ENCODE data around the gene NEDD4L.
A peak's percentile ranks its signal among the peaks of the same experiment; 100 is the strongest.

The NEDD4L gene

DNA sequence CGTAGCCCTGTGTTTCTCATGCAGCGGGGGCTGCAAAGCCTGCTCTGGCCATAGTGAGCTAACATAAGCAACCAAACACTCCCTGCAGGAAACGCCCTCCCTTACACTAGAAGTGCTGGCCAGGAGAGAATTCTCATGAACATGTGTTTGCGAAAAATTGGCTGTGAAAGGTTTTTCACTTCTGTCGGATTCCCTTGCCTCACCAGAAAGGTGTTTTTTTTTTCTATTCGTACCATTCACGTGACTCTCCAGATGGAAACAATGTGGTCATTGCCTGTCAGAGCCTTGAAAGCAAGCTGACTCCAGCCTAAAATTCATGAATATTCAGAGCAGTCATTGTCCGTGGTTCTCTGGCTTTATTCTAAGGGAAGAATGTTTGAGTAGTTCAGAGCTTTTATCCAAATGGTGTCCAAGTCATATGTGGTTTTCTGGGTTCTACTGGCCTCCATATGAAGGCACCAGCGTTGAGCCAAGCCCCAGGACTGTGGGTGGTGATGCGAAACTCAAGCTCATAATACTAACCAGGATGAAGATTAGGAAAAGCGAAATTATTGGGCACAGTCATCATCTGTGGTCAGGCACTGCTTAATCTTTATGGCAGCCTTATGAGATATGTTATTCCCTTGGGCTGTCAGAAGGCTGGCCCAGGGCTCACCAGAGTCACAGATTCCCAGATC is 348.4 kb downstream of the NEDD4L start:
- no peak for DNase-seq (ENCODE audit: low spot score)
- no peak overlapping the region for H3K18ac ChIP-seq (ENCODE audit: low read length)
- H2BK15ac ChIP-seq (ENCODE audit: low read length) = no peak overlapping the region
- H4K8ac ChIP-seq (ENCODE audit: low read depth, low read length) = no peak overlapping the region
- peaks cover 7 to 18% of the 10 kb centered on the region in 2 donors for H3K4me1 ChIP-seq (ENCODE audit: control insufficient read depth in 2 of 2, insufficient read depth in 1 of 2, low read depth in 1 of 2, low read length in 2 of 2)
- H2AFZ ChIP-seq (ENCODE audit: low read length) = peak overlapping the region; percentile 69
- no peak overlapping the region for H2AK5ac ChIP-seq (ENCODE audit: low read depth, low read length)
- H3K36me3 ChIP-seq (replicated peaks in 1 of 2; ENCODE audit: control insufficient read depth in 2 of 2, insufficient read depth in 2 of 2, low read length in 2 of 2) = peaks cover 12 to 15% of the 10 kb centered on the region in 2 donors
- H3K9me3 ChIP-seq (replicated peaks in 1 of 2; ENCODE audit: control insufficient read depth in 2 of 2, insufficient read depth in 1 of 2, low read depth in 1 of 2, low read length in 2 of 2) = no peaks in the 10 kb centered on the region
- H3K27me3 ChIP-seq (ENCODE audit: control insufficient read depth in 3 of 3, insufficient read depth in 3 of 3, low read depth in 1 of 3, low read length in 3 of 3) = no peaks in the 10 kb centered on the region
- no peak overlapping the region for H3K27ac ChIP-seq (replicated peaks; ENCODE audit: low read length)
- no peak overlapping the region for H3K4me3 ChIP-seq (ENCODE audit: low read length in 2 of 2)
- no peak overlapping the region for H4K91ac ChIP-seq (ENCODE audit: low read depth, low read length, poor library complexity)
- H2BK120ac ChIP-seq (ENCODE audit: low read depth, low read length) = no peak overlapping the region
- no peaks in the 10 kb centered on the region for H3K79me1 ChIP-seq (ENCODE audit: low read depth, low read length)
- no peak overlapping the region for H2BK12ac ChIP-seq (ENCODE audit: low read length)
- no CpG with 5 or more reads among the region's 11 CpGs for WGBS, 2 donors (ENCODE audit: extremely low coverage in 2 of 2, insufficient read length in 2 of 2, insufficient replicate concordance in 1 of 2)
- H3K23ac ChIP-seq (ENCODE audit: low read depth, low read length, poor library complexity) = no peak overlapping the region
- no peak overlapping the region for H3K4me2 ChIP-seq (ENCODE audit: insufficient read depth, low read length, poor library complexity, severe bottlenecking)
- H2BK5ac ChIP-seq (ENCODE audit: low read length) = no peak overlapping the region
- H3K4ac ChIP-seq (ENCODE audit: low read length) = no peak overlapping the region
- H3K9ac ChIP-seq (ENCODE audit: low read depth, low read length, poor library complexity) = no peak overlapping the region
- H3K14ac ChIP-seq (ENCODE audit: low read length) = no peak overlapping the region

DNA sequence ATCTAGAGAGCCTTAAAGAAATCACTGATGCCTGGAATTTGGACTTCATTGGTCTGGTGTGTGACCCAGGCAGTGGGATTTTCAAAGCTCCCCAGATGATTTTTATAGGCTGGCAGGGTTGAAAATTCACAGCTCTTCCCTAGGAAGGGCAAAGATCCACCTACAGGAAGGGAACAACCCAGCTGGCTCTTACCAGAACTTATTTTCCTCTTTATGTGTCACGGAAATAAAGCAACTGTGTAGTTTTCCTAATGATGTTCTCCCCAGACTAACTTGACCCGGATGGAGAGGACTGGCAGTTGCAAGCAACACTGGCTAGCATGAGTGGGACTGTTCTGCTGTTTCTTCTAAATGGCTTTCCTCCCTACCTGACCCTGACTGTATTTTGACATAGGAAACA is 349.3 kb downstream of the NEDD4L start:
- H2BK15ac ChIP-seq (ENCODE audit: low read length) = no peak overlapping the region
- H3K36me3 ChIP-seq (replicated peaks in 1 of 2; ENCODE audit: control insufficient read depth in 2 of 2, insufficient read depth in 2 of 2, low read length in 2 of 2) = peaks cover 9 to 10% of the 10 kb centered on the region in 2 donors
- WGBS, 2 donors (ENCODE audit: extremely low coverage in 2 of 2, insufficient read length in 2 of 2, insufficient replicate concordance in 1 of 2) = no CpG with 5 or more reads among the region's 2 CpGs
- no peak overlapping the region for H3K4me3 ChIP-seq (ENCODE audit: low read length in 2 of 2)
- no peak overlapping the region for H3K4ac ChIP-seq (ENCODE audit: low read length)
- no peak for DNase-seq (ENCODE audit: low spot score)
- no peaks in the 10 kb centered on the region for H3K9me3 ChIP-seq (replicated peaks in 1 of 2; ENCODE audit: control insufficient read depth in 2 of 2, insufficient read depth in 1 of 2, low read depth in 1 of 2, low read length in 2 of 2)
- H4K91ac ChIP-seq (ENCODE audit: low read depth, low read length, poor library complexity) = no peak overlapping the region
- H4K8ac ChIP-seq (ENCODE audit: low read depth, low read length) = no peak overlapping the region
- H3K14ac ChIP-seq (ENCODE audit: low read length) = no peak overlapping the region
- H3K4me2 ChIP-seq (ENCODE audit: insufficient read depth, low read length, poor library complexity, severe bottlenecking) = no peak overlapping the region
- H2BK12ac ChIP-seq (ENCODE audit: low read length) = no peak overlapping the region
- H3K79me1 ChIP-seq (ENCODE audit: low read depth, low read length) = no peaks in the 10 kb centered on the region
- H2BK5ac ChIP-seq (ENCODE audit: low read length) = no peak overlapping the region
- peaks cover 7 to 18% of the 10 kb centered on the region in 2 donors for H3K4me1 ChIP-seq (ENCODE audit: control insufficient read depth in 2 of 2, insufficient read depth in 1 of 2, low read depth in 1 of 2, low read length in 2 of 2)
- no peaks in the 10 kb centered on the region for H3K27me3 ChIP-seq (ENCODE audit: control insufficient read depth in 3 of 3, insufficient read depth in 3 of 3, low read depth in 1 of 3, low read length in 3 of 3)
- H3K9ac ChIP-seq (ENCODE audit: low read depth, low read length, poor library complexity) = no peak overlapping the region
- H3K18ac ChIP-seq (ENCODE audit: low read length) = no peak overlapping the region
- no peak overlapping the region for H2AFZ ChIP-seq (ENCODE audit: low read length)
- no peak overlapping the region for H2AK5ac ChIP-seq (ENCODE audit: low read depth, low read length)
- H3K23ac ChIP-seq (ENCODE audit: low read depth, low read length, poor library complexity) = no peak overlapping the region
- H2BK120ac ChIP-seq (ENCODE audit: low read depth, low read length) = no peak overlapping the region
- no peak overlapping the region for H3K27ac ChIP-seq (replicated peaks; ENCODE audit: low read length)

DNA sequence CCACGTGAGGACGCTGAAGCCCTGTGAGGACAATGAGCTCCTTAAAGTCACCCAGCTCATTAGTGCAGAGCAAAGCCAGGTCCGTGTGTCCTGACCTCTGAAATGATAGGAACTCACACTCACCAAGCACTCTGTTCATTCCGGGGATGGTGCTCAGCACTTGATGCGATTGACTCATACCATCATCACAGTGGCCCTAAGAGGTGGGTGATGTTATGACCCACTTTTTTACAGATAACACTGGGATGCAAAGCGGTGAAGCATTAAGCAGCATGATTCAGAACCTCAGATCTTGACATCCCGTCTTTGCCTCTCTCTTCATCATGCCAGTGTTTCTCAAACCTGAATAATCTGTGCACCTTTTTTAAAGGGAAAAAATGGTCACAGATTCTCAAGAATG is 350.0 kb downstream of the NEDD4L start:
- Histone ChIP-seq H3K79me1 (ENCODE audit: low read depth, low read length) (no peaks in the 10 kb centered on the region), H2BK120ac (ENCODE audit: low read depth, low read length) (no peak overlapping the region), H3K23ac (ENCODE audit: low read depth, low read length, poor library complexity) (no peak overlapping the region), H3K14ac (ENCODE audit: low read length) (no peak overlapping the region), H3K27me3 (ENCODE audit: control insufficient read depth in 3 of 3, insufficient read depth in 3 of 3, low read depth in 1 of 3, low read length in 3 of 3) (no peaks in the 10 kb centered on the region), H4K91ac (ENCODE audit: low read depth, low read length, poor library complexity) (no peak overlapping the region), H3K4me2 (ENCODE audit: insufficient read depth, low read length, poor library complexity, severe bottlenecking) (no peak overlapping the region), H2BK12ac (ENCODE audit: low read length) (no peak overlapping the region), H2BK15ac (ENCODE audit: low read length) (no peak overlapping the region), H3K18ac (ENCODE audit: low read length) (no peak overlapping the region), H3K4me3 (ENCODE audit: low read length in 2 of 2) (no peak overlapping the region), H3K9ac (ENCODE audit: low read depth, low read length, poor library complexity) (no peak overlapping the region), H3K27ac (replicated peaks; ENCODE audit: low read length) (no peak overlapping the region), H4K8ac (ENCODE audit: low read depth, low read length) (no peak overlapping the region), H3K9me3 (replicated peaks in 1 of 2; ENCODE audit: control insufficient read depth in 2 of 2, insufficient read depth in 1 of 2, low read depth in 1 of 2, low read length in 2 of 2) (no peaks in the 10 kb centered on the region), H2AFZ (ENCODE audit: low read length) (no peak overlapping the region), H3K36me3 (replicated peaks in 1 of 2; ENCODE audit: control insufficient read depth in 2 of 2, insufficient read depth in 2 of 2, low read length in 2 of 2) (peaks cover 8% of the 10 kb centered on the region in 2 donors), H3K4ac (ENCODE audit: low read length) (no peak overlapping the region), H2BK5ac (ENCODE audit: low read length) (no peak overlapping the region), H2AK5ac (ENCODE audit: low read depth, low read length) (no peak overlapping the region), H3K4me1 (ENCODE audit: control insufficient read depth in 2 of 2, insufficient read depth in 1 of 2, low read depth in 1 of 2, low read length in 2 of 2) (peaks cover 7 to 18% of the 10 kb centered on the region in 2 donors)
- DNase-seq (ENCODE audit: low spot score) = no peak
- WGBS, 2 donors (ENCODE audit: extremely low coverage in 2 of 2, insufficient read length in 2 of 2, insufficient replicate concordance in 1 of 2) = no CpG with 5 or more reads among the region's 7 CpGs

DNA sequence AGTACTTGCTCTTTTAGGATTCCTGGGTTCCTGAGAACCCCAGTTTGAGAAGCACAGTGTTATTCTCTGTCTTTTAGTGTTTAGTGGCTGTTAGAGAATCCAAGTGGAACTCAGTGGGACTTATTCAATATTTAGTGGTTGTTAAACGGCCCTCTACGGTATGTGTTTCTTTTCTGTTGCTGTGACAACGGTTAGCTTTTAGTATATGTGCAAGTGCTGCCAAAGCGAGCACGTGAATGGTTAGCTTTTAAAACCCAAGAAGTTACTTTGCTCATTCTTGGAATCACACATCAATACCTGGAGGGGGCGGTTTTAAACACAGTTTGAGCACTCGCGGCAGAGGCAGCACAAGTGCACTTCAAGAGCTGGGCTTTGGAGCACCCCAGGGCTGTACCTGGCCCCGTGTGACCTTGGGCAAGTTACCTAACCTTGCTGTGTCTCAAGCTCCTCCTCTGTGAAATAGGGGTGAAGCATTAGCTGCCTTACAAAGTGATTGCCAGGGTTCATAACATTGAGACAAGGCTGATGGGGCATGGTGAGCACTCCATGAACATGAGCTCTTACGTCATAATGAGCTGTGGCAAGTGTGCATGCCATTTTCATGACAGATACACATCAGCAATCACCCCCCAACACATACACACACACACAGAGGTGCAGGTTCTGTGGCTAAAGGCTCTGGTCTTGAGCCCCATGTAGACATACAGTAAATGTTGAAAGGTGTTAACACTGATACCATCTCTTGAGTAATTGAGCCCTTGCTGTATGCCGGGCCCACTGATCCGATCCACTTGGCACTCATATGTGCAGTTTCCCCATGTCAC is 350.8 kb downstream of the NEDD4L start:
- Histone ChIP-seq H3K4me2 (ENCODE audit: insufficient read depth, low read length, poor library complexity, severe bottlenecking) (no peak overlapping the region), H2BK15ac (ENCODE audit: low read length) (no peak overlapping the region), H3K79me1 (ENCODE audit: low read depth, low read length) (no peaks in the 10 kb centered on the region), H2BK120ac (ENCODE audit: low read depth, low read length) (no peak overlapping the region), H2AFZ (ENCODE audit: low read length) (no peak overlapping the region), H3K4me1 (ENCODE audit: control insufficient read depth in 2 of 2, insufficient read depth in 1 of 2, low read depth in 1 of 2, low read length in 2 of 2) (peaks cover 7 to 18% of the 10 kb centered on the region in 2 donors), H2BK12ac (ENCODE audit: low read length) (no peak overlapping the region), H3K23ac (ENCODE audit: low read depth, low read length, poor library complexity) (peak overlapping the region; percentile 43), H3K9me3 (replicated peaks in 1 of 2; ENCODE audit: control insufficient read depth in 2 of 2, insufficient read depth in 1 of 2, low read depth in 1 of 2, low read length in 2 of 2) (no peaks in the 10 kb centered on the region), H3K27me3 (ENCODE audit: control insufficient read depth in 3 of 3, insufficient read depth in 3 of 3, low read depth in 1 of 3, low read length in 3 of 3) (no peaks in the 10 kb centered on the region), H2BK5ac (ENCODE audit: low read length) (no peak overlapping the region), H3K4ac (ENCODE audit: low read length) (no peak overlapping the region), H3K14ac (ENCODE audit: low read length) (no peak overlapping the region), H3K18ac (ENCODE audit: low read length) (no peak overlapping the region), H3K4me3 (ENCODE audit: low read length in 2 of 2) (no peak overlapping the region), H2AK5ac (ENCODE audit: low read depth, low read length) (no peak overlapping the region), H3K9ac (ENCODE audit: low read depth, low read length, poor library complexity) (no peak overlapping the region), H4K91ac (ENCODE audit: low read depth, low read length, poor library complexity) (no peak overlapping the region), H4K8ac (ENCODE audit: low read depth, low read length) (no peak overlapping the region), H3K27ac (replicated peaks; ENCODE audit: low read length) (no peak overlapping the region), H3K36me3 (replicated peaks in 1 of 2; ENCODE audit: control insufficient read depth in 2 of 2, insufficient read depth in 2 of 2, low read length in 2 of 2) (peaks cover 5 to 8% of the 10 kb centered on the region in 2 donors)
- DNase-seq (ENCODE audit: low spot score) = no peak
- WGBS, 2 donors (ENCODE audit: extremely low coverage in 2 of 2, insufficient read length in 2 of 2, insufficient replicate concordance in 1 of 2) = no CpG with 5 or more reads among the region's 12 CpGs

Measured in neuronal stem cell (in vitro differentiated cells).